WI38 (cell line): ENCODE data around the gene HDAC8.
"Not testable (repeated sequence)": the region's sequence is repeated elsewhere in the genome, so short reads cannot be mapped to it uniquely, and the experiment has no call there.

Experiments used
- H3K4me3 ChIP-seq: 2 replicates; pipeline ENCODE4 v1.5.1; 2011; ENCODE audit warnings: low read depth, mild to moderate bottlenecking, control low read depth, low read length
- TF ChIP-seq, protein P1 (sequence below): IDR thresholded peaks from 2 replicates; pipeline ENCODE4 v1.5.1; 2012; ENCODE audit warnings: low read depth, mild to moderate bottlenecking, control low read depth, low read length

Gene HDAC8

DNA sequence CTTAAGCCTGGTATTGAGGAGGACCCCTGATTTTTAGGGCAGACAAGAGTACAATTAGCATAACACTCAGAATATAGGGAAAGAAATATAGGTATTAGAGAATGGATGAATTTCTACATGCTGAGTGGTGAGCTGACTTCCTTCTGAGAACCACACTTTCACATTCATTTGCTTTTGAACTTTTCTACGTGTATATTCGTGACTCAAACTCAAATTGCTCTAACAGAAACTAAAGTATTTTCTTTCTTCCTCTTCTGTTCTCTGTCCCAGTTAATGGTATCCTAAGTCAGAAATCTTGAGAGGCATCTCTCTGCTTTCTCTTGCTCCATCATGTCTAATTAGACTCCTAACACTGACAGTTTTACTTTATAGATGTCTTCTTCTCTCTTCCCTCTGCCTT lies 163.8 kb downstream of the HDAC8 start:
- H3K4me3 ChIP-seq = no peak overlapping the region
- TF ChIP-seq, protein P1, sequence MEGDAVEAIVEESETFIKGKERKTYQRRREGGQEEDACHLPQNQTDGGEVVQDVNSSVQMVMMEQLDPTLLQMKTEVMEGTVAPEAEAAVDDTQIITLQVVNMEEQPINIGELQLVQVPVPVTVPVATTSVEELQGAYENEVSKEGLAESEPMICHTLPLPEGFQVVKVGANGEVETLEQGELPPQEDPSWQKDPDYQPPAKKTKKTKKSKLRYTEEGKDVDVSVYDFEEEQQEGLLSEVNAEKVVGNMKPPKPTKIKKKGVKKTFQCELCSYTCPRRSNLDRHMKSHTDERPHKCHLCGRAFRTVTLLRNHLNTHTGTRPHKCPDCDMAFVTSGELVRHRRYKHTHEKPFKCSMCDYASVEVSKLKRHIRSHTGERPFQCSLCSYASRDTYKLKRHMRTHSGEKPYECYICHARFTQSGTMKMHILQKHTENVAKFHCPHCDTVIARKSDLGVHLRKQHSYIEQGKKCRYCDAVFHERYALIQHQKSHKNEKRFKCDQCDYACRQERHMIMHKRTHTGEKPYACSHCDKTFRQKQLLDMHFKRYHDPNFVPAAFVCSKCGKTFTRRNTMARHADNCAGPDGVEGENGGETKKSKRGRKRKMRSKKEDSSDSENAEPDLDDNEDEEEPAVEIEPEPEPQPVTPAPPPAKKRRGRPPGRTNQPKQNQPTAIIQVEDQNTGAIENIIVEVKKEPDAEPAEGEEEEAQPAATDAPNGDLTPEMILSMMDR = no peak

DNA sequence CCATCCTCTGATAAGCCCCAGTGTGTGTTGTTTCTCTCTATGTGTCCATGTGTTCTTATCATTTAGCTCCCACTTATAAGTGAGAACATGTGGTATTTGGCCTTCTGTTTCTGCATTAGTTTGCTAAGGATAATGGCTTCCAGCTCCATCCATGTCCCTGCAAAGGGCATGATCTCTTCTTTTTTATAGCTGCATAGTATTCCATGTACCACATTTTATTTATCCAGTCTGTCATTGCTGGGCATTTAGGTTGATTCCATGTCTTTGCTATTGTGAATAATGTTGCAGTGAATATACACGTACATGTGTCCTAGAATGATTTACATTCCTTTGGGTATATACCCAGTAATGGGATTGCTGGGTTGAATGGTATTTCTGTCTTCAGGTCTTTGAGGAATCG lies 167.5 kb downstream of the HDAC8 start:
- not testable (repeated sequence) for H3K4me3 ChIP-seq

DNA sequence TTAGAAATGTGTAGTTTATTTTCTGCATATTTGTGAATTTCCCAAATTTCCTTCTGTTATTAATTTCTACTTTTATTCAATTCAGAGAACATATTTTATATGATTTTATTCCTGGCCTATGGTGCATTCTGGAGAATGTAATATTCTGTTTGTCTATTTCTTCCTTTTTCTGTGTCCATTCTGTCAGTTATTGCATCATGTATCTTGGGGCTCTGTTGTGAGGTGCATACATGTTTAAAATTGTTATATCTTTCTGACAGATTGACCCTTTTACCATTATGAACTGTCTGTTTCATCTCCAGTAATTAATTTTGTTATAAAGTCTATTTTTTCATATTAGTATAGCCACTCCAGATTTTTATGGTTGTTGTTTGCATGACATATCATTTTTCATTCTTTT lies 170.0 kb downstream of the HDAC8 start:
- H3K4me3 ChIP-seq = no peak overlapping the region
- TF ChIP-seq, protein P1 = no peak

DNA sequence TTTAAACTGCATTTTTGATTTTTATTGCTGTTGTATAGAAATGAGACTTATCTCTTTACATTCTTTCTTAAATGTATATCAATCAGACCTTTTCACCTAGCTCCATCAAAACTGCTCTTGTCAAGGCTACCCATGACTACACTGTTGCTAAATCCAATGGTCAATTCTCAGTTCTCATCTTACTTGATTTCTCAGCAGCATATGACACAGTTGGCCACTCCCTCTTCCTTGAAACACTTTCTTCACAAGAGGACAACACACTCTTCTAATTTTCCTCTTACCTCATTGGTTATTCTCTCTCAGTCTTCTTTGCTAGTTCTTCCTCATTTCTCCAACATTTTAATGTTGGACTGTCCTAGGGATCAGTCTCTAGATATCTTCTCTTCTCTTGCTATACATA lies 172.8 kb downstream of the HDAC8 start:
- no peak overlapping the region for H3K4me3 ChIP-seq
- TF ChIP-seq, protein P1 = no peak

DNA sequence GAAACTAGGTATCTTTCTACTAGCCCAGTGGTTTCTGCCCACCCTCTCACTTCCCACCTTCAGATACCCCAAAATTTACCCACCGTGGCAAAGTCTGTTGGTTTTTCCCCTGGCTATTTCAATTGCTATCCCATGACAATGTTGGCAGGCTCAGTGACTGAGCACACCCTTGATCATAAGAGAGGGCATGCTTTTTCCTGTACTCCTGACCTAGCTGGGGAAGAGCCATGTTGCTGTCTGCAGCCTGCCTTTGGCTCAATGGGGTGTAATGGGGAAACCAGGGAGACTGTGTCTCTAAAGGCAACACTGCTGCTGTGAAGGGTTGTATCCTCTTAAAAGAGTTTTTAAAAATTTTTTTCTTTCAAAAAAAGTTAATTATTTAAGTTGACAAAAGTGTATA lies 176.5 kb downstream of the HDAC8 start:
- TF ChIP-seq, protein P1 = no peak

DNA sequence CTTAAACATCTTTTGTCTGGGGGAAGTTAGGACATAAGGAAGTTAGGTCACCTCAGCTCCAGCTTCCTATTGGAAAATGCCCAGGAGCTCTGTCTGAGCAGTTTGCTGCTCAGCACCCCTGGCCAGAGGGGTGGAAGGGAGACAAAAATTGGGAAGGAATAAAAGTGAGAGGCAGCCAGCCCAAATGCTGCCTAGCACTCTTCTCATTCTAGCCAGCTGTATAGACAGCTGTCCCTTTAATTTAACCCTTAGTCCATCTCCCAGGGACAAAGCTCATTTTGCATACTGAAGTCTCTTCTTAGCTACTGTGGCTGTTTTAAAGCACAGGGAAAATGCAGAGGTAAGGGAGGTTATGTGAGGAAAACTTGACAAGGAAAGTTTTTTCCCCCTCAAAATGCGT lies 177.4 kb downstream of the HDAC8 start:
- H3K4me3 ChIP-seq = no peak overlapping the region
- TF ChIP-seq, protein P1 = no peak

More for the DNA sequence above, 176.5 kb downstream of the HDAC8 start:
- H3K4me3 ChIP-seq = no peak overlapping the region

DNA sequence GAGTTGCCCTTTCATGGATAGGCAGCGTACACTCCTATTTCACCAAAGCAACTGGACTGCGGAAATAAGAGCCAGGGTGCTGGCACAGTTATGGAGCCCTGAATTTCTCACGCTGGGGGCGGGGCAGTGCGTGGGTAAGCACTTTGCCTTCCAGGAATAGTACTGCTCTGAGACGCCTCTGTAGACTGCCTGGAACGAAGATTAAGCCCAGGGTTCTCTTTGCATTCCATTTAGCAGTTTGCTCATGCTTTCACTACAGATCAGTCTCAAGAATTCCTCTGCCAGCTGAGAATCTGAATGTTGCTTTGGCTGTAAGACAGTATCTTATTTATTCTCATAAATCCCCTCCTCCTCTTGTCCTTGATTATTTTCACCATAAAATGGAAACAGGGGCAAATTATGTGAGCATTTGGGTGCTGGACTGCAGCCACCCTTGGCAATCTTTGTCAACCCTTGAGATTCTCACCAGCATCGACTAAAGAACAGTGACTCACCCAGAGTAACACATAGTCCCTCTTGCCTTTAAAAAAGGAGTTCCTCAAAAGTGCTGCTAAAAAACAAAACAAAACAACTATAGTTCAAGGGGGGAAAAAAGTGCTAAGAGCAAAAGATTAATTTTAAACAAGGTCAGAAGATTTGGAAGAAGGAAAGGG lies 178.0 kb downstream of the HDAC8 start:
- H3K4me3 ChIP-seq = no peak overlapping the region
- TF ChIP-seq, protein P1 = no peak

DNA sequence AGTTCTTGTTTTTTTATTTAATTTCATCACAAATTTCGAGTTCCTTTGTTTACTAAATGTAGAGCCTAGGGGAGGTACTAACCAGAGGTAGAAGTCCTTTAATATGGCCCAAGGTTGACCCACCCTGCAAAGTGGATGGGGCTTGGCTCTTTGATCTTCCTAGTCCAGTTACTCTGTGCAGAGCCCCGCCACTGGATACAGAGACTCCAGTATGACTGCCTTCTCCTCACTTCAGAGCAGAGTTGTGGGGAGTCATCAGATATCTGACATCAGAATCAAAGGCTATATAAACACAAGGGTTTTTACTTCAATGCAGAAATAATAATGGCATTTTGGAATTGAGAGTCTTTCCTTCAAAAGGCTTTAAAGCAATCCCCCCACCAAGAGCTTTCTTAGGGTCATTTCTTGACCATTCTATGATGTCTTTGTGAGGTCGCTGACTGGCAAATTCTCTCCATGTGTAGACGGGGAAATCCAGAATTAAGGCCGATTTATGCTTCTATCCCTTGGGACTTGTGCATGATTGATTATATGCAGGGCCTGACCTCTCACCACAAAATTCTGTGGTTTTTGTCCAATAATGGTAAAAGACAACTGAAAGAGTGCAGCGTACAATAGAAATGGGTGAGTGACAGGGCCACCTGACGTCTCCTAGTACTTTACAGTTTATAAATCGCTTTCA lies 178.7 kb downstream of the HDAC8 start:
- H3K4me3 ChIP-seq = no peak overlapping the region
- TF ChIP-seq, protein P1 = no peak
